Liver (tissue), 3 donors: ENCODE measurements around the gene NR4A1.
"Not testable (repeated sequence)": the region's sequence is repeated elsewhere in the genome, so short reads cannot be mapped to it uniquely, and the experiment has no call there.

Experiments
- TF ChIP-seq, protein P1 (sequence below): fragments of 150-350 bp; IDR thresholded peaks from 2 replicates; pipeline ENCODE4 v1.5.1; 2017; ENCODE audit warnings: improper control_type of control experiment, low read depth, low read length; ENCODE audit not compliant: missing input control
- TF ChIP-seq, protein P2 (sequence below): IDR thresholded peaks from 2 replicates; pipeline ENCODE4 v1.6.1; 2016; ENCODE audit warnings: antibody characterized with exemption
- donor health status: healthy.
- donor health status: healthy.

DNA sequence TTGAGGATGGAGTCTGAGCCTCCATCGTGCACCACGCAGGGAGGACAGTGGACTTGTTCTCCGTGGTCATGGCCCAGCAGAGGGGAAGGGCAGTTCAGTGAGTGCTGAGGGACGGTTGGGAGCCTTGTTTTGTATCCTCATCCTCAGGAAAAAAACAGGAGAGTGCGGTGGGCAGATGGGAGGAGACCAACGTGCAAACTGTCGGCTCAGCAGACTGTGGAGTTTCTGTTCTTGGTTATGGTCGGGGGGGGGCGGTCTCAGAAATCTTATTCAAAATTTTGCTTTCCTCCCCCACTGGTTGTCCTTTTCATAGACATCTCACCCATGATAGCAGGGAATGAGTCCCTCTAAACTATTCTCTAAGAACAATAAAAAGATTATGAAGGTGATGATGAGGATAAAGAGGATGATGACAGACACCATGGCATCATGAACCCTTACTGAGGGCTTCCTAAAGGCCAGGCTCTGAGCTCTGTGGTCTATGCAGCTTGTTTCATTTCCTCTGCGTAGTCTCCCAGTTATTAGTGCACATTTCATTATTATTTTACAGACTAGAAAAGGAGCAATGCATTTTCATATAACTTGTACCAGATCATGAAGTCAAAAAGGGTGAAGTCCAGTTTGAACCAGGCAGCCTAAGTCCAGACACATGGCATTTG, 53.3 kb downstream of the NR4A1 start:
- TF ChIP-seq, protein P1, sequence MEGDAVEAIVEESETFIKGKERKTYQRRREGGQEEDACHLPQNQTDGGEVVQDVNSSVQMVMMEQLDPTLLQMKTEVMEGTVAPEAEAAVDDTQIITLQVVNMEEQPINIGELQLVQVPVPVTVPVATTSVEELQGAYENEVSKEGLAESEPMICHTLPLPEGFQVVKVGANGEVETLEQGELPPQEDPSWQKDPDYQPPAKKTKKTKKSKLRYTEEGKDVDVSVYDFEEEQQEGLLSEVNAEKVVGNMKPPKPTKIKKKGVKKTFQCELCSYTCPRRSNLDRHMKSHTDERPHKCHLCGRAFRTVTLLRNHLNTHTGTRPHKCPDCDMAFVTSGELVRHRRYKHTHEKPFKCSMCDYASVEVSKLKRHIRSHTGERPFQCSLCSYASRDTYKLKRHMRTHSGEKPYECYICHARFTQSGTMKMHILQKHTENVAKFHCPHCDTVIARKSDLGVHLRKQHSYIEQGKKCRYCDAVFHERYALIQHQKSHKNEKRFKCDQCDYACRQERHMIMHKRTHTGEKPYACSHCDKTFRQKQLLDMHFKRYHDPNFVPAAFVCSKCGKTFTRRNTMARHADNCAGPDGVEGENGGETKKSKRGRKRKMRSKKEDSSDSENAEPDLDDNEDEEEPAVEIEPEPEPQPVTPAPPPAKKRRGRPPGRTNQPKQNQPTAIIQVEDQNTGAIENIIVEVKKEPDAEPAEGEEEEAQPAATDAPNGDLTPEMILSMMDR = not testable (repeated sequence)
- TF ChIP-seq, protein P2, sequence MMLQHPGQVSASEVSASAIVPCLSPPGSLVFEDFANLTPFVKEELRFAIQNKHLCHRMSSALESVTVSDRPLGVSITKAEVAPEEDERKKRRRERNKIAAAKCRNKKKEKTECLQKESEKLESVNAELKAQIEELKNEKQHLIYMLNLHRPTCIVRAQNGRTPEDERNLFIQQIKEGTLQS = not testable (repeated sequence)
